D721Med (cell line): Measurements from ENCODE around the gene EPHA3.

Experiments used
- DNase-seq: peaks from one replicate; pipeline ENCODE4 v3.0.0; 2011; ENCODE audit warnings: low spot score; ENCODE audit not compliant: insufficient read length
- FAIRE-seq: peaks from 2 replicates; lab custom pipeline; 2011; peaks lifted over from hg19 to GRCh38; lab: Jason Lieb, UNC
- CTCF ChIP-seq: IDR thresholded peaks from 2 replicates; pipeline ENCODE4 v1.5.1; 2012; ENCODE audit warnings: mild to moderate bottlenecking, control low read depth; ENCODE audit not compliant: insufficient read depth; ENCODE audit errors: missing control alignments

The EPHA3 gene

GRCh38 chr3:89238846-89239245, 131.4 kb downstream of the EPHA3 start:
- FAIRE-seq (no peak), DNase-seq (no peak)
- TF ChIP-seq CTCF = no peak

- DNase-seq = no peak
- FAIRE-seq = no peak
- no peak for TF ChIP-seq CTCF
These were observed 132.4 kb downstream of the EPHA3 start for GRCh38 chr3:89239774-89240173.

- DNase-seq = no peak
- TF ChIP-seq CTCF = no peak
- FAIRE-seq = peak; percentile 70
These were observed 138.2 kb downstream of the EPHA3 start for GRCh38 chr3:89245612-89246011.

GRCh38 chr3:89246326-89246725, 138.9 kb downstream of the EPHA3 start:
- no peak for TF ChIP-seq CTCF
- DNase-seq (no peak), FAIRE-seq (no peak)

- DNase-seq = no peak
- TF ChIP-seq CTCF = no peak
- peak; percentile 90 for FAIRE-seq
These were observed 143.3 kb downstream of the EPHA3 start for GRCh38 chr3:89250742-89251141.

- TF ChIP-seq CTCF = no peak
- FAIRE-seq (no peak), DNase-seq (no peak)
These were observed 144.6 kb downstream of the EPHA3 start for GRCh38 chr3:89252016-89252415.

- TF ChIP-seq CTCF = no peak
- no peak for FAIRE-seq
- no peak for DNase-seq
These were observed 145.4 kb downstream of the EPHA3 start for GRCh38 chr3:89252860-89253259.
